ENCODE results near the gene B3GNT2.
A peak's percentile ranks its signal among the peaks of the same experiment; 100 is the strongest.
"Not testable (repeated sequence)": the region's sequence is repeated elsewhere in the genome, so short reads cannot be mapped to it uniquely, and the experiment has no call there.

Gene B3GNT2

GRCh38 chr2:62184512-62185230, 11.2 kb upstream of the B3GNT2 start:
- no peak for DNase-seq (ENCODE audit: low read depth in 4 of 4, low spot score in 1 of 4)

- no peak for DNase-seq (ENCODE audit: low read depth in 4 of 4, low spot score in 1 of 4)
These were observed 10.3 kb upstream of the B3GNT2 start for GRCh38 chr2:62185475-62186155.

DNA sequence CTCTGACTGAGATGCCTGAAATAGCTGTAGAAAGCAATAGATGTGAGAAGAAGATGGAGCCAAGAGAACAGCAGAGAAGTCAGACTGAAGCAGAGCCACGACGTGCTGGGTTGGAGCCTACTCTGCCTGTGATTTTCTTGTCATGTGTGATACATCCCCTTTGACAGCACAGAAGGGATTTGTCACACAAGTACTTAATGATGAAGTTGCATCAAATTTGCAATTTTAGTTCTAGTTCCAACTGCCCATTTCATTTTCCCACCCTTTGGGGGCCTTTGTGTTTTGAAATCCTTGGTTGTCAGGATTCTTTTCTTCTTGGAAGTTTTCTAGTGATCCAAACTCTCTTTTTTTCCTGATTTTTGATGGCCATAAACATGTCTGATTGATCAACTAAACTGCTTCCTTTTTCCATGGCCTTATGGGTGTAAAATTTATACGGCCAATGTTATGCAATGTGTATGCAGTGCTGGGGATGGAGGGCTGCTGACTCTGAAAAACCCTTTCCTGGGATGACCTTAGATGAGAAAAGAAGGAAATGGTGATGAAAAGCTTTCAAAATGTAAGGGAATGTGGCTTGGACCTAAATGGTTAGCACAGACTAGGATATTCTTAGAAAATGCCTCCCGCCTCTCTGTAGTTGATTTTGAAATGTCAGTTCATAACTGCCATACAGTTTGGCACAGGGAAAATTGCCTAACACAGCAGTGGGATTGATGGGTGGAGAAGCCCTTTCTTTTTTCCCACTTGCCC, 9.6 kb upstream of the B3GNT2 start:
- DNase-seq (ENCODE audit: low read depth in 4 of 4, low spot score in 1 of 4), result no peak

DNA sequence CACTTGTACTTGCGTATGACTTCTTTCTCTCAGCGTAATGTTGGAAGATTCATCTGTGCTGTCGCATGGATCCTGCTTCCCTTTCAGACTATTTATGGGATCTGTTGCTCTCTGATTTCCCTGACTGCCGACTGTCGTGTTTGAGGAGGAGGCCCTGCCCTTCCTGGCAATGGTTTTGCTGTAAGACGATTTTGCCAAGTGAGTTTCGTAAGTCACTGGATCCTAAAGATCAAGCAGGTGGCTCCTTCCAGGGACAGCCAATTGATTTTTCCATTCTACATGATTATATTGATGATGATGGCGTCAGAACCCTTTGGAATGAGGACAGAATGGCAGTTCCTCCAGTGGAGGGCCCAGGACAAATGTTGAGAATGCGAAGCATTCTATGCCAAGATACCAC, 8.7 kb upstream of the B3GNT2 start:
- no peak for DNase-seq (ENCODE audit: low read depth in 4 of 4, low spot score in 1 of 4)

- no peak for DNase-seq (ENCODE audit: low read depth in 4 of 4, low spot score in 1 of 4)
These were observed 7.5 kb upstream of the B3GNT2 start for GRCh38 chr2:62188416-62188815.

- DNase-seq (ENCODE audit: low read depth in 4 of 4, low spot score in 1 of 4), result no peak
These were observed 6.7 kb upstream of the B3GNT2 start for GRCh38 chr2:62189196-62189595.

DNA sequence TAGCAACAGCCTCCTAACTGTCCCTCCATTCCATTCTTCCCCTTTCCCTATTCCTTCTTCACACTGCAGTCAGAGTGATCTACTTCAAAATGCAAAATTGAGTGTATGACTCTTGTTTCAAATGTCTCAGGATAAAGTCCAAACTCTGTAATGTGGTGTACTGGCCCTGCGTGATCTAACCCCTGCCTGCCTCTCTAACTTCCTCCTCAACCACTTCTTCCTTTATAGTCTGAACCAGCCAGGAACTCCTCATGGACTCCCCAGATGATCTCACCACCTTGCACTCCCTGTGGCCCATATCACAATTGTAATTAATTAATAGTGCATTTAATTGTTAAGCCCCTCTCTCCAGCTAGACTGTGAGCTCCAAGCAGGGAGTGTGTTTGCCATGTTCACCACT, 3.1 kb upstream of the B3GNT2 start:
- DNase-seq (ENCODE audit: low read depth in 4 of 4, low spot score in 1 of 4), result no peak

DNA sequence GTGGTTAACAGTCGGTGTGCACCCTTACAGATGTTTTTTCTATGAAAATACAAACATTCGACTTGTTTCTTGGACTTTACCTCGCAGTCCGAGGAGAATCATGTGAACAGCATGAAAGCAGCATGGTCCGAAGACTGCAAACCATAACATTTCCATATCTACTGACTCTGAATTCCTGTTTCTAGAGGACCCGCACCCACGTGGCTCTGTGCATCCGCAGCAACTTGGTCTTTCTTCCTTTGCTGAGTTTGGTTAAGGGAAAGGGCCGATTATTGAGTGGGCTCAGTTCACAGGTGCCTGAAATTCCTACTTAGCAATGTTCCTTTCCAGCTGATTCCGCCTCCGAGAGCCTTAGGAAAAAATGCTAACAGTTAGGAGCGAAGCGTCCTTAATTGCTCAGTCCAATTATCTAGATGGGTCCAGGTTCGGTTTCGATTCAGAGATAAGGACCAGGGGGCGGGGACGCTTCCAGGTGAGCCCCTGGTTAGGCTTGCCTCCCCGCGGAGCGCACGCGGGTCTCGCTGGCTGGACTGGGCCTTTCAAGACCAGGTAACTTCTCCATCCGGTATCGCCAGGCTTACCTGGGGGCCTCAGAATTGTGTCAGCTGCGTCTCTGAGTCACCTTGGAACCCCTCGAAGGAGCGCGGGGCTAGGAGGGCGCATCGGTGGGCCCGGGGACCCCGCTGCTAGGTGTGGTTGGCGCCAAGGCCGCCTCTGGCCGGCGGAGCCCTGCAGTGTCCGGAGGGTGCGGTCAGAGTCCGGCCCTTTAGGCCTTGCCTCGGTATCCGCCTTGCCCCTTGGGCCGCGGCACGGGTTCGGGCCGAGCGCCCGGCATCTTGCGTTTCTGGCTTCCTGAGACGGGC, 1.1 kb upstream of the B3GNT2 start:
- DNase-seq (ENCODE audit: low read depth in 4 of 4, low spot score in 1 of 4), result no peak

- DNase-seq (ENCODE audit: low read depth in 4 of 4, low spot score in 1 of 4), result peak; percentile 23 to 44 (median 38)
These were observed 475 bp downstream of the B3GNT2 start for GRCh38 chr2:62196278-62196901.

DNA sequence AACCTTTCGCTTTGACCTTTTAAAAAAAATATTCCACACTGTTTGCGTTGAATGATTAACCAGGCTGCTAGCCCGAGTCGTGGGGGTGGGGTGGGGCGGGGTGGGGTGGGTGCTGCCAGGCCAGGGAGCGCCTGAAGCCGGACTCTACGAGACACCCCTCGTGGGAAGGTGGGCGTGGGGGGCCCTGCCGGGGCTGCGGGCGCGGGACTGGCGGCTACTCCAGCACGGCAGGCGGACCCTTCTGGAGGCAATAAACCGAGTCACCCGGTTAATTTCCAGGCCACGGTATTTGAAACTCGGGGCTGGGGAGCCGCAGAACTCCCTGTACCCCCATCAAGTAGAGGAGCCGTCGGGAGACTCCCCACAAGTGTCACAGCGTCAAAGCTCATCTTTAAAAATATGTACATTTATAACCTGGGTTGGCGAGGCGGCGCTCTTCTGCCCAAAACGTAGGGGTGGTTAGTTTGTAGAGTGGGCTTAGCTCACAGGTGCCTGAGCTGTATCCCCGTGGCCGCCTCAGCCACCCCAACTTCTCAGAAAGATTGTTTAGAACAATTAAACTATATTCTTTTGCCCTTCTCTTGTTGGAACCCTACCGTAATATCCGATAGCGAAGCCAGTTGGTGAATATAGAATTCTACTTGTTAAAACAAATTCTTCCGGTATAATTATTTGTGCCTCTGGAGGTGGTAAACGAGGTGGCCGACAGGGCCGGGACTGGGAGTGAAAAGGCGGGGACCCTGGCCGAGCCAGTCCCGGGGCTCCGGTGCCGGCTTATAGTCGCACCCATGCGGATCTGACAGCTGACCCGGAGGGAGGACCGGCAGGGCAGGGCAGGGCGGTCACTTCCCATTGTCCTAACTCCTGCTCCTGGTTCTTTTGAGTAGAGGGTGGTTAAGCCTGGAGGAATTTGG, 1.4 kb downstream of the B3GNT2 start:
- no peak for DNase-seq (ENCODE audit: low read depth in 4 of 4, low spot score in 1 of 4)

DNA sequence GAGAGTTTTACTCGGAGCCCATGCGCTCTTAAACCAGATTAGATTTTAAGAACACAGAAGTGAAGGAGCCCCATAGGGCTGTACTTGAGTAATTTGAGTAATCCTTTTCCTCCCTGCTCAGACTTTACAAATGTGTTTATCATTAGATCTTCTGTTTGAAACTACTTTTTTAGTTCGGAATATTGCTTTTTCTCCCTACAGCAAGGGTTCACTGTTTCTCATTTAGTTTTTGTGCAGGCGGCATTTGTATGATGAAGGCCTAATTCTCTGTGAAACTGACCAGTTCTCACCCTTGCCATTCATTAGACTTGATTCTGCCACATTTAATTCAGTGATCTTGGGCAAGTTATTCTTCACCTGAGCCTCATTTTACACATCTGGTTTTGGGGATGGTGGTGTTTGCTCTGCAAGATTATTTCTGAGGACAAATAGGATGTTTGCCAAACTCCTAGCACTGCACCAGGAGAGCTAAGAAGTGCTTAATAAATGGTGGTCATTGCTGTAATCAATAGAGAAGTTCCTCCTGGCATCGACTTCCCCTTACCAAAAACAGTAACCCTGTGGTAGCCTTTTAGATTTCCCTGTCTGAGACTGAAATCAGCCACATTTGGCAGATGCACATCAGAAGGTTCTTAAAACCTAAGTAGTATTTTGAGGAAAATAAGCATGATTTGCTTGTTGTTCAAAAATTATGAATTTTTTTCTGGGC, 2.2 kb downstream of the B3GNT2 start:
- no peak for DNase-seq (ENCODE audit: low read depth in 4 of 4, low spot score in 1 of 4)

GRCh38 chr2:62198854-62199253, 2.9 kb downstream of the B3GNT2 start:
- DNase-seq (ENCODE audit: low read depth in 4 of 4, low spot score in 1 of 4), result not testable (repeated sequence)

DNA sequence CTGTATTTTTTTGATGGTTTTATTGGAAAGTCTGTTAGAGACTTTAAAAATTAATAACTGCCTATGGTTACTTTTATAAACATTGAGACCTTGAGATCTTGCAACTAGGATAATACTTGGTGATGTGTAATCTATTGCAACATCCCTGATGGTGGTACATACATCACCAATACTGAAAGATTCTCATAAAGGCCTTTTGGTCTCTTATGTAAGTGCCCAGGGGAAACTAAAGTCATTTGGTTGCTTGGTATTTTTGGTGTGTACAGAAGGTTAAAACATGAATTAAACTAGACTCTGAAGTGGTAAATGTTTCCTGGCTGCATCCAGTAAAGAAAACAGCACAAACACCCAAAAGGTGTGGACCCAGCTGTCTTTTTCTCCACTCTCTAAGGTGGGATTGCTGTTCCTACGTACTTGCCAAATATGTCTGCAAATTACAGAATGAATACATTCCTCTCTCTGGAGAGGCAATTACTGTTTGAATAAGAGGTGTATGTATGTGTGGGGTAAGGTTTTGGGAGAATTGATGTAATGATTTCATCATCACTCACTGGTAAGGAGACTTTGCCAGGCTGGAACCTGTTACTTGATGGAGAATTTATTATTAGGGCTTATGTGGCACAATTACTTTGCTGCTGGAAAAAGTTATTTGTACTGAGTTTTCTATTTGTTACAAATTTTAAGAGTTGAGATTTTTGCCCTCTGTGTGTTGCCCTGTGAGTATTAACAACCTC, 3.6 kb downstream of the B3GNT2 start:
- DNase-seq (ENCODE audit: low read depth in 4 of 4, low spot score in 1 of 4), result no peak

GRCh38 chr2:62200291-62200841, 4.5 kb downstream of the B3GNT2 start:
- DNase-seq (ENCODE audit: low read depth in 4 of 4, low spot score in 1 of 4), result no peak

- no peak for DNase-seq (ENCODE audit: low read depth in 4 of 4, low spot score in 1 of 4)
These were observed 5.0 kb downstream of the B3GNT2 start for GRCh38 chr2:62200868-62201267.

- no peak for DNase-seq (ENCODE audit: low read depth in 4 of 4, low spot score in 1 of 4)
These were observed 5.4 kb downstream of the B3GNT2 start for GRCh38 chr2:62201307-62201706.

DNA sequence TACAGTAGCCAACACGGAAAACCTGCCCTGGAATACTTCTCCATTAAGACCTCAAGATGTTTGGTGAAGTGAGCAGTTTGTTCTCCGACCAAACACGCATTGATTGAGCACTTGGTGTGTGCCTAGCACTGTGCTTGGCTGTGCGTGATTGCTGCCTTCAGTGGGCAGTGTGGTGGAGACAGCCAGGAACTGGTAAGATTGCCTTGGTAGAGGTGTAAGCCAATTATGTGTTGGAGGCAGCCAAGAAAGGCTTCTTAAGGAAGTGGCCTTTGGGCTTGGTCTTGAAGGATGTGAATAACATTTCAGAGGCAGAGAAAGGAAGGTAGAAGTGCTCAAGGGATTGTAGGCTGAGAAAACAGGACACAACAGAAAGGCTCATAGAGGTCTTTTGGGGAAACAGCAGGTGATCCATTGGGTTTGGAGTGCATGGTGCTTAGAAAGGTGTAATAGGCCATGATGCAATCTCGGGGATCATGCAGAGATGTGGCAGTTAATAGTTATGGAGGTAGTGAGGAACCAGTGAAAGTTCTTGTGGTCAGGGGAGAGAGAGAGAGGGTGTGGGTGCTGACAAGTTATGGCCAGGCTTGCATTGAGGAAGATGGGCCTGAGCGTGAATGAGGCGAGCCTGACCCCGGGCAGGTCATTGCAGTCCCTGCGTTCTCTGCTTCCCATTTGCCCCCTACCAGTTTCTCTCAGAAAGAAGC, 6.3 kb downstream of the B3GNT2 start:
- DNase-seq (ENCODE audit: low read depth in 4 of 4, low spot score in 1 of 4), result no peak

Measured in stimulated activated CD4-positive, alpha-beta T cell treated with anti-CD3 and anti-CD28 coated beads, Interleukin-1b, Interleukin-23, amount 100 ng/mL, for 24 hours (primary cell).